Measurements from ENCODE around the gene GBP5. TPM values are rescaled to one million over a fixed set of nuclear protein-coding genes. Genes with fewer than 3 reads are reported as not detected.

The GBP5 gene
- total and polyA plus RNA-seq, 2 of the 4 experiments (the other 2 are of a cell fraction), result not detected

DNA sequence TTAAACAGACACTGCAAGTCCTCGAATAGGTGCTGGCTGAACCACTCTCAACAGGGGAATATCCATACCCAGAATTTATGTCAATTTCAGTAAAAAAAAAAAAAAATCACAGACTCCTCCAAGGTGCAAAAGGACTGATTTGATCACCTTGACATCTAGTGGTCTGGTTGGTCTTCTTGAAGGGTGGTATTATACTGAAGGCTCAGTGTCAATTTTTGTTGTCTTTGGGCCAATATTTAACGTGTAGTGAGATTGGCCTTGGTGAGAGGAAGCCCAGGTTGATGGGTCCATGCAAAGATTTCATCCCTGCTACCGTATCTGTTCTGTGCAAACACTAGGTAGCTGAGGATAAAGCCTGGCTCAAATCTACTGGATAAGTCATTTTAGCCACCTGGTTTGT lies 4.0 kb upstream of the GBP5 start:
- BruUV-seq (replicated peaks), result no TSS peak
- Histone ChIP-seq H3K4me3 (ENCODE audit: insufficient read depth, low read depth, low read length) (no peak overlapping the region), H2AFZ (replicated peaks; ENCODE audit: low read length, poor library complexity) (no peak overlapping the region), H3K9me1 (ENCODE audit: insufficient read depth, low read length) (no peaks in the 10 kb centered on the region), H4K8ac (ENCODE audit: low read depth in 2 of 2, low read length in 2 of 2) (no peak overlapping the region), H3K4me2 (ENCODE audit: low read depth, low read length) (no peak overlapping the region), H3K27me3 (ENCODE audit: control insufficient read depth, insufficient read depth, low read length) (no peaks in the 10 kb centered on the region), H2BK20ac (ENCODE audit: low read depth, low read length) (no peak overlapping the region), H3K4ac (ENCODE audit: low read depth, low read length) (no peak overlapping the region), H3K79me1 (ENCODE audit: low read depth in 1 of 2, low read length in 2 of 2) (no peaks in the 10 kb centered on the region), H2BK5ac (ENCODE audit: low read depth, low read length, poor library complexity, severe bottlenecking) (no peak overlapping the region), H3K36me3 (ENCODE audit: control insufficient read depth, insufficient read depth, low read length) (no peaks in the 10 kb centered on the region), H2AK5ac (ENCODE audit: low read depth, low read length) (no peak overlapping the region), H3K27ac (ENCODE audit: insufficient read depth, low read length) (no peak overlapping the region), H4K91ac (ENCODE audit: insufficient read depth, low read depth, low read length) (no peak overlapping the region), H3K56ac (ENCODE audit: extremely low read depth, insufficient read depth, low read length) (no peak overlapping the region), H2BK15ac (ENCODE audit: low read depth, low read length) (no peak overlapping the region), H3K18ac (ENCODE audit: low read depth, low read length) (no peak overlapping the region), H2BK120ac (ENCODE audit: low read depth, low read length) (no peak overlapping the region), H3K9ac (ENCODE audit: low read depth, low read length) (no peak overlapping the region), H3K14ac (replicated peaks; ENCODE audit: low read depth, low read length) (no peak overlapping the region), H3K23ac (ENCODE audit: low read depth, low read length) (no peak overlapping the region), H3K4me1 (ENCODE audit: control insufficient read depth, insufficient read depth, low read length) (no peaks in the 10 kb centered on the region), H4K20me1 (ENCODE audit: insufficient read depth, low read length) (no peaks in the 10 kb centered on the region), H2AK9ac (replicated peaks; ENCODE audit: low read depth, low read length, poor library complexity) (no peak overlapping the region), H4K5ac (ENCODE audit: low read depth, low read length) (no peak overlapping the region), H3K9me3 (ENCODE audit: control insufficient read depth, insufficient read depth, low read length) (no peaks in the 10 kb centered on the region)
- intact Hi-C loops (cut with micrococcal nuclease), result no loop called here
- WGBS, 2 experiments (ENCODE audit: extremely low coverage in 2 of 2, insufficient read length in 1 of 2), result no CpG with 5 or more reads among the region's 3 CpGs
- DNase-seq (no peak), ATAC-seq (ENCODE audit: low read depth) (no peak)
- dilution Hi-C loops (cut with HindIII; ENCODE audit: low sequenced_read_pairs, unreplicated experiment), result no loop called here
- in situ Hi-C loops (cut with MboI; ENCODE audit: low sequenced_read_pairs), result no loop called here
- TF ChIP-seq CHD1 (IDR thresholded peaks at IDR 0.05; ENCODE audit: low read depth, low read length) (no peak), MAFK (IDR thresholded peaks at IDR 0.05; ENCODE audit: low read depth, low read length) (no peak), CTCF (conservative IDR thresholded peaks at IDR 0.05; ENCODE audit: low read depth, low read length) (no peak), RAD21 (IDR thresholded peaks at IDR 0.05; ENCODE audit: low read length) (no peak), NFE2L2 (IDR thresholded peaks at IDR 0.05; ENCODE audit: low read depth, low read length) (no peak), RCOR1 (IDR thresholded peaks at IDR 0.05; ENCODE audit: insufficient replicate concordance, low read length) (no peak)
- ChIA-PET CTCF (no interaction called here), POLR2A (ENCODE audit: unreplicated experiment) (no interaction called here)

All from IMR-90 (cell line).